OCI-LY7 (cell line): ENCODE measurements around the gene CDH23. TPM values are rescaled to one million over a fixed set of nuclear protein-coding genes. Genes with fewer than 3 reads are reported as not detected.

Source experiments
- BruUV-seq: library from RNA; stranded (reverse); fragments of 400-500 nt; replicated peaks from 2 replicates; lab custom pipeline; 2021; lab: Mats Ljungman, UMichigan
- CTCF ChIA-PET: fragments of 300-600 bp; sonication (Branson Sonifier 250); formaldehyde crosslinking; loops from one replicate; lab custom pipeline; 2022; ENCODE audit warnings: antibody characterized with exemption; ENCODE audit not compliant: unreplicated experiment; lab: Charles Lee
- POLR2A ChIA-PET: fragments of 300-600 bp; sonication (Branson Sonifier 250); formaldehyde crosslinking; loops from one replicate; lab custom pipeline; 2022; ENCODE audit warnings: antibody characterized with exemption; lab: Charles Lee
- DNase-seq: peaks from one replicate; pipeline ENCODE4 v3.0.0-alpha.2; 2015; ENCODE audit warnings: low spot score
- H2AFZ ChIP-seq: fragments of 200-600 bp; sonication (generic), shearing (Covaris generic); 2 replicates; pipeline ENCODE4 v1.6.1; 2014; ENCODE audit warnings: mild to moderate bottlenecking, antibody characterized with exemption, low read length, moderate library complexity
- H3K27ac ChIP-seq: fragments of 200-600 bp; sonication (generic); 2 replicates; pipeline ENCODE4 v1.5.1; 2014; ENCODE audit warnings: mixed run types, low read depth, mild to moderate bottlenecking, moderate library complexity, low read length, inconsistent platforms; ENCODE audit not compliant: poor library complexity, severe bottlenecking
- H3K36me3 ChIP-seq: fragments of 200-600 bp; sonication (generic); 2 replicates; pipeline ENCODE4 v1.6.1; 2014; ENCODE audit warnings: mild to moderate bottlenecking, antibody characterized with exemption, low read length, moderate library complexity, mixed read lengths; ENCODE audit not compliant: insufficient read depth
- H3K4me1 ChIP-seq: fragments of 200-600 bp; sonication (generic); 2 replicates; pipeline ENCODE4 v1.5.1; 2014; ENCODE audit warnings: mild to moderate bottlenecking, low read length; ENCODE audit not compliant: insufficient read depth, poor library complexity, severe bottlenecking
- H3K4me2 ChIP-seq: fragments of 200-600 bp; sonication (generic); 2 replicates; pipeline ENCODE4 v1.6.1; 2014; ENCODE audit warnings: mild to moderate bottlenecking, low read length
- H3K4me3 ChIP-seq: fragments of 200-600 bp; sonication (generic); 2 replicates; pipeline ENCODE4 v1.5.1; 2014; ENCODE audit warnings: mild to moderate bottlenecking, low read depth, low read length; ENCODE audit not compliant: poor library complexity, severe bottlenecking
- H3K79me2 ChIP-seq: fragments of 200-600 bp; sonication (generic); 2 replicates; pipeline ENCODE4 v1.6.1; 2016; ENCODE audit warnings: low read depth, mild to moderate bottlenecking, low read length, moderate library complexity, mixed read lengths; ENCODE audit not compliant: insufficient read depth
- H3K9me2 ChIP-seq: fragments of 200-600 bp; sonication (generic); 2 replicates; pipeline ENCODE4 v1.6.1; 2016; ENCODE audit warnings: mild to moderate bottlenecking, low read length, mixed read lengths; ENCODE audit not compliant: insufficient read depth
- H3K9me3 ChIP-seq: fragments of 200-600 bp; sonication (generic); 2 replicates; pipeline ENCODE4 v1.6.1; 2014; ENCODE audit warnings: mild to moderate bottlenecking, mixed run types, low read length, mixed read lengths
- H4K20me1 ChIP-seq: fragments of 200-600 bp; sonication (generic); 2 replicates; pipeline ENCODE4 v1.6.1; 2014; ENCODE audit warnings: mild to moderate bottlenecking, antibody characterized with exemption, low read length, moderate library complexity, mixed read lengths; ENCODE audit not compliant: insufficient read depth
- CTCF ChIP-seq: fragments of 200-600 bp; sonication (generic); conservative IDR thresholded peaks from 2 replicates; pipeline ENCODE4 v1.5.1; 2014; ENCODE audit warnings: mild to moderate bottlenecking, antibody characterized with exemption, low read length, moderate library complexity, mixed read lengths
- EZH2phosphoT487 ChIP-seq: fragments of 200-600 bp; sonication (generic); IDR thresholded peaks from 2 replicates; pipeline ENCODE4 v1.6.1; 2018; ENCODE audit warnings: low read depth, borderline replicate concordance, mild to moderate bottlenecking, mixed run types, antibody characterized with exemption, low read length, moderate library complexity, mixed read lengths
- intact Hi-C: fragments of 100-400 bp; cut with micrococcal nuclease; formaldehyde crosslinking; loops from one replicate; pipeline ENCODE4 v1.10.0; 2022; ENCODE audit not compliant: unreplicated experiment
- total RNA-seq, 2 experiments: library from RNA; depleted of rRNA in 1 of 2; stranded (reverse); fragments of >200 nt in 1 of 2; shearing (Covaris generic) in 1 of 2; gene quantifications; 2 replicates each; pipeline ENCODE4 v1.2.3, GENCODE V29; 2014 to 2022

CDH23 gene
- total RNA-seq, 2 experiments from 2014 or later = 0.92 to 9.9 TPM

GRCh38 chr10:71515531-71516172 lies 118.9 kb downstream of the CDH23 start:
- Histone ChIP-seq H3K36me3 (no peaks in the 10 kb centered on the region), H3K4me3 (no peak overlapping the region), H3K27ac (no peak overlapping the region), H3K79me2 (no peaks in the 10 kb centered on the region), H4K20me1 (no peaks in the 10 kb centered on the region), H3K9me3 (no peaks in the 10 kb centered on the region), H2AFZ (no peak overlapping the region), H3K4me2 (no peak overlapping the region), H3K9me2 (no peaks in the 10 kb centered on the region), H3K4me1 (no peaks in the 10 kb centered on the region)
- TF ChIP-seq CTCF (no peak), EZH2phosphoT487 (no peak)
- ChIA-PET POLR2A (no interaction called here), CTCF (no interaction called here)
- BruUV-seq = no TSS peak
- no peak for DNase-seq
- intact Hi-C loops = no loop called here

DNA sequence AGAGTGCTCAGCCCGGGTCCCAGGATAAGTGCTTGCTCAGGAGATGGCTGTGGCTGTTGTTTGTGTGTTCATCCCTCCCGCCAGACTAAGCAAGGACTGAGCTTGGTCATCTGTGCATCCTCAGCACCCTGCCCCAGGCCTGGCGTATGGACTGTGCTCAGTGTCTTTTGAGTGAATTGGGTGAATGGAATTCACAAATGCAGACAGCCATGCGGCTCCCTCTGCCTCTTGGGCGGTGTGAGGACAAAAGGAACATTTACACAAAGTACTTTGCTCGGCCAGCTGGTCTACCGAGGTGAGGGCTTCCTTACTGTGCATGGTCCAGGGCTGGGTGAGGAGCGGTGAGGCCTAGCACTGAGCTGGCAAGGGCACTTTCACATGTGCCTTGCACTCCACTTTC lies 120.2 kb downstream of the CDH23 start:
- H3K27ac ChIP-seq = no peak overlapping the region
- CTCF ChIA-PET = no interaction called here

More for the DNA sequence above, 120.2 kb downstream of the CDH23 start:
- BruUV-seq = no TSS peak
- no peaks in the 10 kb centered on the region for H3K36me3 ChIP-seq
- intact Hi-C loops = no loop called here
- no peak overlapping the region for H3K4me2 ChIP-seq
- H3K9me2 ChIP-seq = no peaks in the 10 kb centered on the region
- no peaks in the 10 kb centered on the region for H3K79me2 ChIP-seq
- POLR2A ChIA-PET = interaction anchor here (0.7 kb wide), 1 partner anchor 42 kb away, joined by 3 read pairs; no protein-coding TSS in a partner anchor
- no peaks in the 10 kb centered on the region for H3K4me1 ChIP-seq
- no peak overlapping the region for H2AFZ ChIP-seq
- TF ChIP-seq EZH2phosphoT487 (no peak), CTCF (no peak)
- DNase-seq = no peak
- H3K9me3 ChIP-seq = no peaks in the 10 kb centered on the region
- H4K20me1 ChIP-seq = no peaks in the 10 kb centered on the region
- H3K4me3 ChIP-seq = no peak overlapping the region
